OCI-LY1 (cell line): ENCODE data around the gene CFAP141.

Source experiments
- CTCF ChIP-seq: fragments of 200-600 bp; sonication (generic), shearing (Covaris generic); IDR thresholded peaks from 2 replicates; pipeline ENCODE4 v1.5.1; 2017; ENCODE audit warnings: mild to moderate bottlenecking, antibody characterized with exemption, low read length, moderate library complexity, mixed read lengths
- EZH2 ChIP-seq: fragments of 200-600 bp; sonication (generic), shearing (Covaris generic); IDR thresholded peaks from 2 replicates; pipeline ENCODE4 v1.8.0; 2017; ENCODE audit warnings: borderline replicate concordance, mixed run types, mild to moderate bottlenecking, antibody characterized with exemption, low read length, moderate library complexity, mixed read lengths

DNA sequence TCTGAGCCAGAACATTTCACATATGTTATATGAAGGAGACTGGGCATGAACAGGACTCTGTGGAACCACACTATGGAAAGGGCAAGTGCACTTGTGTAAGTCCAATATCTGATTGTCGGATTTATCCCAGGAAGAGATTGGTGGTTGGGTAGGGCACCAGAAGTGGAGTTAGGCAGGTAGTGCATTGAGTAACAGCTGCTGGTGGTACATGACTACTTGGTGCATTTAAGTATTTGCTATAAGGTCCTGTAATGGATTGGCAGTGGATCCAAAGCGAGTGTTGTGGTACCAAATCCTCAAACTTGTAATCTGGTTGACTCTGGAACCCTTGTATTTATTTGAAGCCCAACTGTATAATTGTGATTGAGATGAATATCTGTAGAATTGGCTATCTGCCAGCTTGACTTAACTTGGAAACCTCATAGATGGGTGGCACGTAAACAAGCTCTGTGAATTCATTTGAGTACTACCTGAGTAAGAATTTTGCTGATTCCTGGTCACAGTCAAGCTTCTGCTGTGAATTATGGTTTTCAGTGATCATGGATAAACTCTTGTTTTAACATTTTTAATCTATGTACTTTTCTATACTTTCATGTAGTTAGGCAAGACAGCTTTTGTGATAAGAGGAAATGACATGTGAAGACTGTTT lies 35.7 kb upstream of the CFAP141 start:
- TF ChIP-seq CTCF (no peak), EZH2 (no peak)
